ENCODE results near the gene ARHGAP6.

DNA sequence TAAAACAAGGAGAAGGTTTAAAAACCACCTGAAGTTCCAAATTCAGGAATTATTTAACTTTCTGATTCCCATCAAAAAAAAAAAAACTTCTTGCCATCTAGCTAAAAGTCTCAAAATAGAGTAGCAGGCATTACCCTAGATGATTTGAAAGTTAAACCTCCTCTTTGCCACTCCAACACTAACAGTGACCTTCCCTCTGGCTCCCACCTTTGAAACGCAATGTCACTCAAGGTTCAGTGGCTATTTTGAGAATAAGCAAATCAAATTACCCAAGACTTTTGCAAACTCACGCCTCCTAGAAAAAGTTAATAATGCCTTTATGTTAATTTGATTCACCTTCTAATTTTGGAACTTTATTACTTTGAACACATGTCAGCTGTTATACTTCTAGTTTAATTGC lies 103.2 kb downstream of the ARHGAP6 start:
- TF ChIP-seq, protein P1, sequence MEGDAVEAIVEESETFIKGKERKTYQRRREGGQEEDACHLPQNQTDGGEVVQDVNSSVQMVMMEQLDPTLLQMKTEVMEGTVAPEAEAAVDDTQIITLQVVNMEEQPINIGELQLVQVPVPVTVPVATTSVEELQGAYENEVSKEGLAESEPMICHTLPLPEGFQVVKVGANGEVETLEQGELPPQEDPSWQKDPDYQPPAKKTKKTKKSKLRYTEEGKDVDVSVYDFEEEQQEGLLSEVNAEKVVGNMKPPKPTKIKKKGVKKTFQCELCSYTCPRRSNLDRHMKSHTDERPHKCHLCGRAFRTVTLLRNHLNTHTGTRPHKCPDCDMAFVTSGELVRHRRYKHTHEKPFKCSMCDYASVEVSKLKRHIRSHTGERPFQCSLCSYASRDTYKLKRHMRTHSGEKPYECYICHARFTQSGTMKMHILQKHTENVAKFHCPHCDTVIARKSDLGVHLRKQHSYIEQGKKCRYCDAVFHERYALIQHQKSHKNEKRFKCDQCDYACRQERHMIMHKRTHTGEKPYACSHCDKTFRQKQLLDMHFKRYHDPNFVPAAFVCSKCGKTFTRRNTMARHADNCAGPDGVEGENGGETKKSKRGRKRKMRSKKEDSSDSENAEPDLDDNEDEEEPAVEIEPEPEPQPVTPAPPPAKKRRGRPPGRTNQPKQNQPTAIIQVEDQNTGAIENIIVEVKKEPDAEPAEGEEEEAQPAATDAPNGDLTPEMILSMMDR (IDR thresholded peaks at IDR 0.05), result no peak
- no peak for TF ChIP-seq POLR2A (IDR thresholded peaks at IDR 0.05)

Measured in ovary (tissue), 3 donors.